SIG-M5 (cell line): Measurements from ENCODE around the gene GALNT17.
"Not testable (repeated sequence)": the region's sequence is repeated elsewhere in the genome, so short reads cannot be mapped to it uniquely, and the experiment has no call there.

Experiments used
- DNase-seq: peaks from one replicate; lab custom pipeline; 2025; lab: John Stamatoyannopoulos, UW

The GALNT17 gene

GRCh38 chr7:71695186-71695585, 563.2 kb downstream of the GALNT17 start:
- no peak for DNase-seq

GRCh38 chr7:71696511-71696910, 564.6 kb downstream of the GALNT17 start:
- DNase-seq = no peak

GRCh38 chr7:71697400-71697799, 565.5 kb downstream of the GALNT17 start:
- no peak for DNase-seq

GRCh38 chr7:71705217-71705616, 573.3 kb downstream of the GALNT17 start:
- no peak for DNase-seq

GRCh38 chr7:71705901-71706596, 574.1 kb downstream of the GALNT17 start:
- DNase-seq = no peak

GRCh38 chr7:71706597-71706975, 574.6 kb downstream of the GALNT17 start:
- DNase-seq = no peak

GRCh38 chr7:71707041-71707440, 575.1 kb downstream of the GALNT17 start:
- DNase-seq = no peak

GRCh38 chr7:71708710-71709109, 576.8 kb downstream of the GALNT17 start:
- DNase-seq = no peak

- no peak for DNase-seq
Observed at GRCh38 chr7:71710442-71710841, 578.5 kb downstream of the GALNT17 start.

GRCh38 chr7:71712653-71713180, 580.8 kb downstream of the GALNT17 start:
- DNase-seq = no peak

- DNase-seq = no peak
Observed at GRCh38 chr7:71716690-71717089, 584.7 kb downstream of the GALNT17 start.

GRCh38 chr7:71718563-71718962, 586.6 kb downstream of the GALNT17 start:
- no peak for DNase-seq

- no peak for DNase-seq
Observed at GRCh38 chr7:71721742-71722141, 589.8 kb downstream of the GALNT17 start.

GRCh38 chr7:71723859-71724258, 591.9 kb downstream of the GALNT17 start:
- no peak for DNase-seq

- no peak for DNase-seq
Observed at GRCh38 chr7:71727347-71727746, 595.4 kb downstream of the GALNT17 start.

GRCh38 chr7:71731740-71732139, 599.8 kb downstream of the GALNT17 start:
- no peak for DNase-seq

GRCh38 chr7:71733107-71733870, 601.3 kb downstream of the GALNT17 start:
- peak; percentile 9 for DNase-seq

- DNase-seq = no peak
Observed at GRCh38 chr7:71735961-71736556, 604.1 kb downstream of the GALNT17 start.

GRCh38 chr7:71737931-71738540, 606.1 kb downstream of the GALNT17 start:
- DNase-seq = not testable (repeated sequence)

- no peak for DNase-seq
Observed at GRCh38 chr7:71739520-71740173, 607.7 kb downstream of the GALNT17 start.

GRCh38 chr7:71740174-71740560, 608.2 kb downstream of the GALNT17 start:
- DNase-seq = no peak

- DNase-seq = no peak
Observed at GRCh38 chr7:71746006-71746405, 614.1 kb downstream of the GALNT17 start.
